Adrenal gland (tissue), 5 donors: ENCODE data around the gene PSKH1.

Experiments used
- POLR2A ChIP-seq, 2 donors: fragments of 450-650 bp; IDR thresholded peaks; one replicate each; pipeline ENCODE4 v1.6.1; 2017; ENCODE audit warnings: antibody characterized with exemption in 2 of 2, mild to moderate bottlenecking in 2 of 2, moderate library complexity in 1 of 2
- TF ChIP-seq, protein P1 (sequence below), 6 experiments: fragments of 450-650 bp in 4 of 6; fragments of 200-600 bp in 2 of 6; sonication (generic) in 1 of 6; IDR thresholded peaks; 1 replicate in 5 of 6; 2 replicates in 1 of 6; pipeline versions ENCODE4 v1.5.1 to v1.8.0; 2016 to 2021; ENCODE audit warnings: antibody characterized with exemption in 6 of 6, mild to moderate bottlenecking in 2 of 6, moderate library complexity in 1 of 6
- donor health status: DM: no; HTN: no; CAD: no.

DNA sequence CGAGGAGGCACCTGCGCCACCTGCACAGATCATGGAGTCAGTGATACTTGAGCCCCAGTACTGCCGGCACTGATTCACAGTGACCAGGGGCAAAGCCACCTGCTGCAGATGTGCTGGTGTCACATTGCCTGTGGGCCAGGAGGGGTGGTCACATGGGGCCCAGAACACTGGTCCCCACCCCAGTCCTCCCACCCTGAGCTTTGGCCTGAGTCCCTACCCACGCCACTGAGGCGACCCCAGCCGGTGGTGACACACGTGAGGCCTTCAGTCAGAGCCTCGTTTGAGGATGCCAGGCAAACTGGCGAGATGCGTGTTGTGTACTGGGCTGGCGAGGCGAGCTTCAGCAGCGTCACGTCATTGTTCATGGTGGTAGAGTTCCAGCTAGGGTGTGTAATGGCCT is 37.1 kb downstream of the PSKH1 start:
- TF ChIP-seq, protein P1, sequence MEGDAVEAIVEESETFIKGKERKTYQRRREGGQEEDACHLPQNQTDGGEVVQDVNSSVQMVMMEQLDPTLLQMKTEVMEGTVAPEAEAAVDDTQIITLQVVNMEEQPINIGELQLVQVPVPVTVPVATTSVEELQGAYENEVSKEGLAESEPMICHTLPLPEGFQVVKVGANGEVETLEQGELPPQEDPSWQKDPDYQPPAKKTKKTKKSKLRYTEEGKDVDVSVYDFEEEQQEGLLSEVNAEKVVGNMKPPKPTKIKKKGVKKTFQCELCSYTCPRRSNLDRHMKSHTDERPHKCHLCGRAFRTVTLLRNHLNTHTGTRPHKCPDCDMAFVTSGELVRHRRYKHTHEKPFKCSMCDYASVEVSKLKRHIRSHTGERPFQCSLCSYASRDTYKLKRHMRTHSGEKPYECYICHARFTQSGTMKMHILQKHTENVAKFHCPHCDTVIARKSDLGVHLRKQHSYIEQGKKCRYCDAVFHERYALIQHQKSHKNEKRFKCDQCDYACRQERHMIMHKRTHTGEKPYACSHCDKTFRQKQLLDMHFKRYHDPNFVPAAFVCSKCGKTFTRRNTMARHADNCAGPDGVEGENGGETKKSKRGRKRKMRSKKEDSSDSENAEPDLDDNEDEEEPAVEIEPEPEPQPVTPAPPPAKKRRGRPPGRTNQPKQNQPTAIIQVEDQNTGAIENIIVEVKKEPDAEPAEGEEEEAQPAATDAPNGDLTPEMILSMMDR (IDR thresholded peaks at IDR 0.05): no peak
- no peak for TF ChIP-seq POLR2A (IDR thresholded peaks at IDR 0.05)
